GM12874 (cell line): ENCODE data around the gene TMEM258.

ENCODE experiments used
- TF ChIP-seq, protein P1 (sequence below): IDR thresholded peaks from 2 replicates; pipeline ENCODE4 v1.5.1; 2011; ENCODE audit warnings: low read depth, mild to moderate bottlenecking, control low read depth, low read length, moderate library complexity; ENCODE audit not compliant: insufficient read depth

Gene TMEM258

DNA sequence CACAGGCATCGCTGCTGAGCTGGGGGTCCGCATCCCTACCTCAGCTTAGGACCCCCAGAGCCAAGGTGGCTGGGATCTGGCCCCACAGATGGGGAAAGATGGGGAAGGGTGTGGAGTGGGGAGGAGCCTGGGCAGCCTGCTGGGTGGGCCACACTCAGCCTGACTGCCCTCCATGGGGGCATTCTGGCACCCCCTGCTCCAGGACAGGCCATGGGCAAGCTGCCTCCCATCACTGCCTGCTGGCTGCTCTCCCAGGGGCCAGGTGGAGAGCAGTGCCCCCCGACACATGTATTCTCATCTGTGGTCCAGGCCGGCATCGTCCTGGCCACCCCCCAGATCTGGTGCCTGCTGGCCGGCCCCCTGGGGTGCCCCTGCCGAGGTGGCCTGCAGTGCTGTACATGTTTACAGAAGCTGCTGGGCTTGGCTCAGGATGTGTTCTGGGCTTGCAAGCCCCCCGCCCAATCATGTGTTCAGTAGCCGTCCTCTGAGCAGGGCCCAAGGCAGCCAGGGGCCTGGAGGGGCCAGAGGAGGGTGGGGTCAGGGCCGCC is 47.7 kb downstream of the TMEM258 start:
- TF ChIP-seq, protein P1, sequence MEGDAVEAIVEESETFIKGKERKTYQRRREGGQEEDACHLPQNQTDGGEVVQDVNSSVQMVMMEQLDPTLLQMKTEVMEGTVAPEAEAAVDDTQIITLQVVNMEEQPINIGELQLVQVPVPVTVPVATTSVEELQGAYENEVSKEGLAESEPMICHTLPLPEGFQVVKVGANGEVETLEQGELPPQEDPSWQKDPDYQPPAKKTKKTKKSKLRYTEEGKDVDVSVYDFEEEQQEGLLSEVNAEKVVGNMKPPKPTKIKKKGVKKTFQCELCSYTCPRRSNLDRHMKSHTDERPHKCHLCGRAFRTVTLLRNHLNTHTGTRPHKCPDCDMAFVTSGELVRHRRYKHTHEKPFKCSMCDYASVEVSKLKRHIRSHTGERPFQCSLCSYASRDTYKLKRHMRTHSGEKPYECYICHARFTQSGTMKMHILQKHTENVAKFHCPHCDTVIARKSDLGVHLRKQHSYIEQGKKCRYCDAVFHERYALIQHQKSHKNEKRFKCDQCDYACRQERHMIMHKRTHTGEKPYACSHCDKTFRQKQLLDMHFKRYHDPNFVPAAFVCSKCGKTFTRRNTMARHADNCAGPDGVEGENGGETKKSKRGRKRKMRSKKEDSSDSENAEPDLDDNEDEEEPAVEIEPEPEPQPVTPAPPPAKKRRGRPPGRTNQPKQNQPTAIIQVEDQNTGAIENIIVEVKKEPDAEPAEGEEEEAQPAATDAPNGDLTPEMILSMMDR: no peak

DNA sequence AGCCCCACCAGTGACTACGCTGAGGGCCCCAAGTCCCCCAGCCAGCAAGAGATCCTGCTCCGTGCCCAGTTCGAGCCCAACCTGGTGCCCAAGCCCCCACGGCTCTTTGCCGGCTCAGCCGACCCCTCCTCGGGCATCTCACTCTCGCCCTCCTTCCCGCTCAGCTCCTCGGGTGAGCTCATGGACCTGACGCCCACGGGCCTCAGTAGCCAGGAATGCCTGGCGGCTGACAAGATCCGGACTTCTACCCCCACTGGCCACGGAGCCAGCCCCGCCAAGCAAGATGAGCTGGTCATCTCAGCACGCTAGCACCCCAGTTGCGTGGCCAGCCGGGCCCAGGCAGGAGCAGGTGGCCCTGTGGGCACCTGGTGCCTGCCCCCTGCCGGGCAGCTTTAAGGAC is 48.2 kb downstream of the TMEM258 start:
- TF ChIP-seq, protein P1: no peak

DNA sequence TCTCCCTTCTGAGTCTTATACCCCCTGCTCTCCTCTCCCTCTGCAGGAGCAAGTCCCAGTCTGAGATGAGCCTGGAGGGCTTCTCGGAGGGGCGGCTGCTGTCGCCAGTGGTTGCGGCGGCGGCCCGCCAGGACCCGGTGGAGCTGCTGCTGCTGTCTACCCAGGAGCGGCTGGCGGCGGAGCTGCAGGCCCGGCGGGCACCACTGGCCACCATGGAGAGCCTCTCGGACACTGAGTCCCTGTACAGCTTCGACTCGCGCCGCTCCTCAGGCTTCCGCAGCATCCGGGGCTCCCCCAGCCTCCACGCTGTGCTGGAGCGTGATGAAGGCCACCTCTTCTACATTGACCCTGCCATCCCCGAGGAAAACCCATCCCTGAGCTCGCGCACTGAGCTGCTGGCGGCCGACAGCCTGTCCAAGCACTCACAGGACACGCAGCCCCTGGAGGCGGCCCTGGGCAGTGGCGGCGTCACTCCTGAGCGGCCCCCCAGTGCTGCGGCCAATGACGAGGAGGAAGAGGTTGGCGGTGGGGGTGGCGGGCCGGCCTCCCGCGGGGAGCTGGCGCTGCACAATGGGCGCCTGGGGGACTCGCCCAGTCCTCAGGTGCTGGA is 48.8 kb downstream of the TMEM258 start:
- TF ChIP-seq, protein P1: no peak

DNA sequence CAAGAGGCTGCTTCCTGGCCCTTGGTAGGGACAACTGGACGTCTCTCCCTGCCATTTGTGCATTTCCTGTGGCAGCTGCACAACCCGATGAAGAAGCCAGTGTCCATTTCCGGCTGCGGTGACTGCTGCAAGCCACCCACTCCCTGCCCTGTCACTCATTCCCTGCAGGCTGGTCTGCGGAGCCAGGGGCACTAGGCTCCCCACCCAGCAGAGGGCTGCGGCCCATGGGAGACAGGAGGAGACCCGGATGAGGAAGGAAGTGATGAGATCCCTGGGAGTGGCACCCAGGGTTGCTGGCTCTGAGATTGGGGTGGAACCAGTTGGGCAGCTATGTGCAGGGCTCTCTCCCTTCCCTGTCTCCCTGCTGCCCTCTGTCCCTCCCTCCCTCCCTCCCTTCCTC is 50.0 kb downstream of the TMEM258 start:
- TF ChIP-seq, protein P1: no peak

DNA sequence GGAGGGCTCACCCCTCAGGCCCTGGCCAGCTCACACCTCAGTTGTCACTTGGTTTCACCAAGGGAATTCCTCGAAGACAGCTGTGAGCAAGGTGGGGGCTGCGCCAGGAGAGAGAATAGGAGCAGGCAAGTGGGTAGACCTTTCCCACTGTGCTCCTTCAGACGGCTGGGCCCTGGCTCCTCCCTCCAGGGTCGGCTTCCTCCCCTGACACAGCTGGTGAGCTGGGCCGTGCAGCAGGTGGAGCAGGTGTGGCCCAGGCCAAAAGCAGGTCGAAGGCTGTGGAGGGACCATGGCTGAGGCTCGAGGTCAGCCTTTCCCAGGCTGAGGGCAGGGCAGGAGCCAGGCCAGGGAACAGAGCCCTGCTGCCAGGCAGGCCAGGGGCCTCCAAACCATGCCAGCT is 52.4 kb downstream of the TMEM258 start:
- TF ChIP-seq, protein P1: no peak

DNA sequence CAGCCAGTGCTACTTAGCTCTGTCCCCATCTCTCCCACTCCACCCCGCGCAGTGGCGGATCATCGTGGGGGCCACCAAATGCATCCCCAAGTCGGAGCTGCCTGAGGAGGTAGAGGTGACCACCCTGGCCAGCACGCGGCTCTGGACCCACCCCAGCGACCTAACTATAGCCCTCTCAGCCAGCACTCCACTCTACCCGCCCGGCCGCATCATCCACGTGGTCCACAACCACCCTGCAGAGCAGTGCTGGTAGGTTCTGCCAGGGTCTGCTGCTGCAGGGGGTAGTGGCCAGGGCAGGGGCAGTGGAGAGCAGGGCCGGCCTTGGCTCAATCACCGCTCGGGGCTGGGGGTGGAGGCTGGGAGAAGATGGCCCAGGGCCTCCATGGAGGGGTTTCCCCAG is 53.0 kb downstream of the TMEM258 start:
- TF ChIP-seq, protein P1: no peak
